Stimulated activated CD4-positive, alpha-beta T cell treated with anti-CD3 and anti-CD28 coated beads, Interleukin-1b, Interleukin-23, amount 100 ng/mL, for 48 hours (primary cell): ENCODE results near the gene TENT4A.

Experiments
- DNase-seq: peaks from one replicate; pipeline ENCODE4 v3.0.0-alpha.2; 2020

Gene TENT4A

GRCh38 chr5:6700685-6701355 lies 12.4 kb upstream of the TENT4A start:
- DNase-seq = no peak

GRCh38 chr5:6701491-6701890 lies 11.7 kb upstream of the TENT4A start:
- no peak for DNase-seq

- DNase-seq = no peak
These were observed 10.6 kb upstream of the TENT4A start for GRCh38 chr5:6702633-6703032.

- no peak for DNase-seq
These were observed 9.4 kb upstream of the TENT4A start for GRCh38 chr5:6703806-6704205.

DNA sequence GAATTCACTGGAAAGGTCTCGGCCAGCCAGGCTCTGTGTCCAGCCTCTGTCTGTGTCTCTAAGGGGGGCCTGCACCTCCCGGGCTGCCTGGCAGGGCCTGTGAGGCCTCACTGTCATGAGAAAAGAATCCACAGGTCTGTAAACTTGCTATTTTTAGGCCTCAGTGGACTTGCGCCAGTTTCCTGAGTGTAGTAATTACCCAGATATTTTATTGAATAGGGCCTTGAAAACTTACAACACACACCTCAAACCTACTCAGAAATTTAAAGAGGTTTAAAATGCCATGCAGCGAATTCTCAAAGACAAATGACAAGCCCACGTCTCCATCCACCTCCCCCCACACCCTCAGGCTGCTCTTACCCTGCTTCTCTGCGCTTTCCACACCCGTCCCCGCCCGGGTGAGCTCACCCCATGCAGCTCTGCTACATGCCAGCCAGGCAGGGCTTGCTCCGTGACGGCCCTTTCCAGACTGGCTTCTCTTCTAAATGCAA lies 8.8 kb upstream of the TENT4A start:
- no peak for DNase-seq

- DNase-seq = no peak
These were observed 8.1 kb upstream of the TENT4A start for GRCh38 chr5:6705088-6705487.

DNA sequence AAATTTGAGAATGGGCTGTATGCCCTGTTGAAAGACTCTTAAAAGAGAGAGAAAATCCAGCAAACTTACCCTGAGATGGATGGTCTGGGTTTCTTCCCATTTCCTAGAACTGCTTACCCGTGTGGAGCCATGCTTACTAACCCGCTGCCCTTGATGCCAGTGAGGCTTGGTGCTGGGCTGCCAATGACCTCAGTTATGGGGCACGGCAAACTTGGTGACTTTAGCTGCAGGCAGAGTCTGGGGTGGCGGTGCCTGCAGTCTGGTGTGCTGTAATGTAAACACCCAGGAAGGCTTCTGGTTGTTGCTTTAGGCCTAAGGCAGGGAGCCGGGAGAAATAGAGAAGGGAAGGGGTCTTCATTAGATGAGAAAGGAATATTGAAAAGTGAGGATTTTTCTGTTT lies 7.3 kb upstream of the TENT4A start:
- no peak for DNase-seq

DNA sequence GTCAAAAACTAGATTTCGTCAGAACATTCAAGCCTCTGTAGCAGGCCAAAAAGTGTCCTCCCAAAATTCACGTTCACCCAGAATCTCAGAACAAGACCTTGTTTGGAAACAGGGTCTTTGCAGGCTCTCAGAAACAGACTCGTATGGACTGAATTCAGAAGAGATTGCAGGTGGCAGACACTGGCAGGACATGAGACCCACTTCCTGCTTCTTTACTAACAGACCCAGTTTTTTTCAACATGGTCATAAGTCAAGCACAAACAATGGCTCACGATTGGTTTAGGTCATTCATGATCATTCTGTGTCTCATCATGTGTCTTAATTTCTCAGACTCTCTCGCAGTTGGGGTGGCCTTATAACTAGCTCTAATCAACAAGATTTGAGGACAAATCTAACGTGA lies 5.4 kb upstream of the TENT4A start:
- DNase-seq = no peak

DNA sequence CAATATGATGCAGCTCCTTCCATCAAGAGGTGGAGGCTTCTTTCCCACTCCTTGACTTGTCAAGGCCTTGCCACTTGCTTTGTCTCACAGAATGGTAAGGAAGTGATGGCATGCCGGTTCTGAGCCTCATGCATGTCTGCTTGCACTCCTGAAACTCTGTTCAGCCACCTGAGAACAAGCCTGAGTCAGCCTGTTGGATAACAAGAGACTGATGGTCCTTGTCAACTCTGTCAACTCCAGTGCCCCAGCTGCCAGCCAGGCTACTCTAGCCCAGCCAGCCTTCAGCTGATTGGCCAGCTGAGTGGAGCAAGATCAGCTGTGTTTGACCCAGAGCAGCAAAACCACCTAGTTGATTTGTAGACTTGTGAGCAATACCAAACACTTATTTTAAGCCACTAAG lies 4.4 kb upstream of the TENT4A start:
- no peak for DNase-seq

DNA sequence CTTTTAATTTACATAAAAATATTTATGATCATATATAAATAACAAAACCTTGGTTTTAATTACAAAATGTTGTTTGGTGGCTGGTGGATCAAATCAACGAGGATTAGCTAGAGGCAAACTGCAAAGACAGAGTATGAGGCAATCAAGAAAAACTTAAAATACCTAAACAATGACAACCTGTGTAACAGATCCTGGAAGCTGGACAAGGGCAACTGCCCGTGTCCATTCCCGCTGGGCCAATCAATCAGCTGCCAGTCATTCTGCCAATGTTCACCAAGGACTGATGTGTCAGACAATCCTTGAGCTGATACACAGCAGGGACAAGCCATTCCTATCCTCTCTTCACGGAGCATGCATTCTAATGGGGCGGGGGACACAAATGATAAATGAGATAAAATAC lies 3.2 kb upstream of the TENT4A start:
- DNase-seq = no peak

DNA sequence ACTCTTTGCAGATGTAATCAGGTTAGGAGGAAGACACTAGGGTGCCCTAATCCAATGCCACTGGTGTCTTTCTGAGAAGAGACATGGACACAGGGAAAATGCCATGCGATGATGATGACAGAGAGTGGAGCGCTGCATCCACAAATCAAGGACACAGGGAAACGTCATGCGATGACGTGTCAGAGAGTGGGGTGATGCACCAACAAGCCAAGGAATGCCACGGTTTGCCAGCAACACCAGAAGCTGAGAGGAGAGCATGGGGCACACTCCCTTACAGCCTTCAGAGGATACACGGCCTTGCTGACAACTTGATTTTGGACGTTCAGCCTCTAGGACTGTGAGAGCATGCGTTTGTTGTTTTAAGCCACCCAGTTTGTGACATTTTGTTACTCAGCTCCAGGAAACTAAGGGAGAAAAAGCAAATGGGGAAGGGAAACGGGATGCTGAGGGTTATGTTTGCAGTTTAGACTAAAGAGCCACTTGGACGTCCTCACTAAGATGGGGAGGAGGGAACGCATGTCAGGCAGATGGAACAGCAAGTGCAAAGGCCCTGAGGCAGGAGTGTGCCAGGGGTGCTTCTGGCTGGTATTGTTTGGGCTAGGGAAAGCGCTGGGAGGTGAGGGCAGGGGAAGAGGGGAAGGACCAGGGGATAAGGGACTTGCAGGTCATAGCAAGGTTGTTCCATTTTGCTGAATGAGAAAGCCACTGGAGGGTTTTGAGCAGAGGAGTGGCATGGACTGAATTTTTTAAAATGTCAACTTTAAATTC lies 2.5 kb upstream of the TENT4A start:
- no peak for DNase-seq

DNA sequence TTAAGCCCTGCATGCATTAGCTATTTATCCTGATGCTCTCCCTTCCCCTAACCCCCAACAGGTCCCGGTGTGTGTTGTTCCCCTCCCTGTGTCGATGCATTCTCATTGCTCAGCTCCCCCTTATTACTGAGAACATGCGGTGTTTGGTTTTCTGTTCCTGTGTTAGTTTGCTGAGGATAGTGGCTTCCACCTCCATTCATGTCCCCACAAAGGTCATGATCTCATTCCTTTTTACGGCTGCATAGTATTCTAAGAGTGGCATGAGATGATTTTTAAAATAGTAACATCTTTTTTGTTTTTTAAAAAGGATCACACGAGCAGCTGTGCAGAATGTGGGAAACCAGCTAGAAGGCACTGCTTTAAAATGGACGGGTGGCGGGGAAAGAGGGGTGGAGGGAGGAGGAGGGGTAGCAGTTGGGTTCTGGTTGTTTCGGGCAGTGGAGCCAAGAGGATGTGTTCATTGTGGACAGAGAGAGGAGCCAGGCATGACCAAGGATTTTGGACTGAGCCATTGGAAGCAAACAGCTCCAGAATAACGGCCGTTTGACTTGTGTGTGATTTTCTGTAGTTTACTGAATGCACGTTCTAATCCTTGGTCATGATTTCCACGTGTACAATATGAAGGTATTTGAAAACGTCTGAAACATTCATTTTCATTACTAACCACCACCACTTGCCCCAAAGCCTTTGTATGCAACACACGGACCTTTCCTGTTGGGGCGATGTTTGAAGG lies 1.7 kb upstream of the TENT4A start:
- DNase-seq = no peak

GRCh38 chr5:6712142-6712576 lies 1.1 kb upstream of the TENT4A start:
- peak; percentile 54 for DNase-seq

GRCh38 chr5:6712577-6713273 lies 507 bp upstream of the TENT4A start:
- peak; percentile 97 for DNase-seq

- DNase-seq = no peak
These were observed 1.2 kb downstream of the TENT4A start for GRCh38 chr5:6714226-6715041.

GRCh38 chr5:6715271-6715670 lies 2.0 kb downstream of the TENT4A start:
- DNase-seq = no peak

GRCh38 chr5:6715758-6716628 lies 2.8 kb downstream of the TENT4A start:
- DNase-seq = no peak

- DNase-seq = no peak
These were observed 3.5 kb downstream of the TENT4A start for GRCh38 chr5:6716629-6717149.

DNA sequence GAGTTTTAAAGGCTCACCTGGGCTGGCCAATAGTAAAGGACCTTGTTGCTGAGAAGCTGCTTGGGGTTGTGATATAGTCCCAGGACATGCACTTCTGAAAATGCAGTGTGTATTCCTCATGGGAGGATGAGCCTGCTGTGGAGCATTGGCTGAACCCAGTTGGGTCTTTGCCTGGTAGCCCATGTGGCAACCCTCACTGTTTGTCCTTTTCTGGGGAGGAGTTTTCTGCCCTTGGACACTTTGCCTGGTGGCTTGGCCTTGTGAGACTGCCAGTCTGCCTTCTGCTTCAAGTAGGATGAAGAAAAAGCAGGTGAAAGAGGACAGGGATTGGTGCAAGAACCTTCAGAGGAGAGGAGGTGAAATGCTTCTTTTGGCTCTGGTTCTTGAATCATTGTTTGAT lies 4.0 kb downstream of the TENT4A start:
- DNase-seq = no peak

DNA sequence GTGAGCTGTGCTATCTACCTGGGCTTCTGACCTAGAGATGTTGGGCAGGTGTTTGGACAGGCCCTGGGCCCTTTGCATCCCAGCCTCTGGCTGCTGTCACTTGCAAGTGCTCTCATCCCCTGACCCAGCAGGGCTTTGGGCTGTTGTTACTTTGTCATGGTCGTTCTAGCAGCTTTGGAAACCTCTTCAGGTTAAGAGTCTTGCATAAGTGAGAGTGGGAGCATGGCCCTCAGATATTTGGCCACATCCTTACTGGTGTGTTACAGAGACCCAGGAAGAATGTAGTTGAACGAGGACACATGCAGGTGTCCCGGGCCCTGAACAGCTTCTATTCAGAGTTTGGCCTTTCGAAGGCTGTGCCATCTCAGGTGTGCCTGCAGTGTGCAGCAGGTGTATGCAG lies 4.5 kb downstream of the TENT4A start:
- DNase-seq = no peak

- no peak for DNase-seq
These were observed 5.0 kb downstream of the TENT4A start for GRCh38 chr5:6718161-6718681.
